Left renal cortex interstitium (tissue), 4 donors: ENCODE data around the gene CC2D1B. TPM values are rescaled to one million over a fixed set of nuclear protein-coding genes. Genes with fewer than 3 reads are reported as not detected.

Experiments used
- DNase-seq, 4 donors: peaks; one replicate each; pipeline ENCODE4 v3.0.0-alpha.2; 2013; ENCODE audit warnings: low read depth in 4 of 4, low spot score in 2 of 4, missing footprints in 1 of 4
- polyA plus RNA-seq, 4 donors: library from polyadenylated mRNA; unstranded; fragments of 120-200 nt; gene quantifications; one replicate each; pipeline ENCODE4 v1.2.1, GENCODE V29; 2013; ENCODE audit not compliant: insufficient read length in 4 of 4

Gene CC2D1B
- polyA plus RNA-seq, 4 donors = 26.8 to 45.1 (median 32.6) TPM

DNA sequence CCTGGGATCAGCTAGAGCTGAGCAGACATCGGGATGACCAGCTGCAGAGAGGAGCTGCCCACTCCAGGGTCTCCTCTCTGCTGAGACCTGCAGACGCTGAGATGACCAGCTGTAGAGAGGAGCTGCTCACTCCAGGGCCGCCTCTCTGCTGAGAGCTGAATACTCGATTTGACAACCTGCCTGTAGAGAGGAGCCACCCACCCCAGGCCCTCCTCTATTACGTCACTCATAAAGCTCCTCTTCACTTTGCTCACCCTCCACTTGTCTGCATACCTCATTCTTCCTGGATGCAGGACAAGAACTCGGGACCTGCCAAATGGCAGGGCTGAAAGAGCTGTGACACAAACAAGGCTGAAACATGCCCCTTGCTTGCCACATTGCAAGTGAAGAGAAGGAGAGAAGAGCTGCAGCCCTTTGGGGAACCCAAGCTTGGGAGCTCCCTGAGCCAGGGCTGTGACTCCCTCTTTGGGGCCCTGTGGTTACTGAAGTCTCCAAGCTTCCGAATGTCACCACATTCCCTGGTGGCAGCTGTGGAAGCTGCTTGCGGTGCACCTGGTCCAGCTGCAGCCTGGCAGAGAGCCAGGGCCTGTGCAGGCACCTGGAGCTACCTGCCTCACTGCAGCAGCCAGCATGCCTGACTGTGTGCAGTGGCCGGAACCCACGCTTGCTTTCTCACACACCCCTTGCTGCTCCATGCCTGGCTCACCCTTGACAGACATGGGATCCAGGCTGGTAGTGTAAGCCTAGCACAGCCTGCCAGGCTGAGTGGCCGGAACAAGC, 59.6 kb downstream of the CC2D1B start:
- DNase-seq = no peak

DNA sequence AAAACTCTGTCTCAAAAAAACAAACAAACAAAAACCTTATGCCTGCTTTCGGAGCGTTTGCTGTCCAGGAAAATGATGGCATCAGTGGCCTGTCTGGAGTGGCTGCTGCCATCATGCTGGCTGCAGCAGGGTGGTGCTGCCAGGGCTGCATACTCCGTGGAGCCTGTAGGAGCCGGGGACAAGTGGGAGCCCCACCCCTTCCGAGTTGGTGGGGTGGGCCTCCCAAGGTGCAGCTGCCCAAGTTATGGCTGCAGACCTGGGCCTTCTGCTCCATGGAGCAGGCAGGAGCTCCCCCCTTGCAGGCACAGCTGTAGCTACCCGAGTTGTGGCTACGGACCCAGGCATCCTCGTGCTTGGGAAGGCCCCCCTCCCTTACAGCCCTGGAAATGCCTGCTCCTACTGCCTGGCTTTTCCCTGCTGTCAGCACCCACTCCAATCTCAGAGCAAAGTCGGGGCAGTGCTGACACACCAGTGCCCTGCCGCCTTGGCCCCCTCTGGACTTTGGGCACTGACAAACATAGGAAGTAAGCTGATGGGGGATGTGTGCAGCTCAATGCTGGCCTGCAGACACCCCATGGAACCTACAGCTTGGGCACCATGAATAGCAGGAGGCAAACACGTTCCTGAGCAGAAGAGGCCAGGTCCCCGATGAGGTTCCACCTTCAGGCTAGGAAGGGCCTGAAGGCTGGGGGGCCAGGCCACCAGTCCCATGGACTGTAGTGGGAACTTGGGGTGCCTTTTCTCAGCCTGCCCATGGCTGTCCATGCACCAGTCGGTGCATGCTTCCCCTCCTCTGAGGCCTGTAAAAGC, 60.4 kb downstream of the CC2D1B start:
- DNase-seq = no peak

Other genes starting within 250 kb of the CC2D1B start
- gene ZFYVE9, start 224.1 kb downstream of the CC2D1B start, polyA plus RNA-seq = 10 to 100 TPM; 32.2 to 36.9 (median 34.3) TPM
- gene ORC1, start 38.2 kb upstream of the CC2D1B start, polyA plus RNA-seq = 1 to 10 TPM; 5.9 to 7.7 (median 6.6) TPM
- 10 to 100 TPM; 71.8 to 87.9 (median 78.3) TPM for gene PRPF38A, start 38.4 kb upstream of the CC2D1B start, polyA plus RNA-seq
- 100 to 1,000 TPM in 2 of 4 donors, 10 to 100 TPM in 2; 65.6 to 131 (median 91.2) TPM for gene TUT4, start 186.9 kb upstream of the CC2D1B start, polyA plus RNA-seq
- gene GPX7, start 236.2 kb upstream of the CC2D1B start, polyA plus RNA-seq = 100 to 1,000 TPM in 1 of 4 donors, 10 to 100 TPM in 3; 68.8 to 102 (median 71.7) TPM